H1 (cell line): ENCODE measurements around the gene PRG3. TPM values are rescaled to one million over a fixed set of nuclear protein-coding genes. Genes with fewer than 3 reads are reported as not detected.

Experiments
- ASH2L ChIP-seq: fragments of 200-600, 300-600 bp; sonication (generic); IDR thresholded peaks from one replicate; pipeline ENCODE4 v1.7.1; 2017; ENCODE audit warnings: low read length
- KDM4A ChIP-seq: IDR thresholded peaks from one replicate; pipeline ENCODE4 v1.7.1; 2012; ENCODE audit warnings: low read depth, mild to moderate bottlenecking, moderate library complexity, low read length, inconsistent platforms; ENCODE audit not compliant: severe bottlenecking
- POLR2AphosphoS5 ChIP-seq: IDR thresholded peaks from 2 replicates; pipeline ENCODE4 v1.6.1; 2011; ENCODE audit warnings: low read depth, low read length
- SP4 ChIP-seq: IDR thresholded peaks from 2 replicates; pipeline ENCODE4 v1.6.1; 2012; ENCODE audit warnings: low read length, inconsistent platforms
- YY1 ChIP-seq: IDR thresholded peaks from 2 replicates; pipeline ENCODE4 v1.6.1; 2011; ENCODE audit warnings: low read depth, mild to moderate bottlenecking, low read length
- polyA plus RNA-seq, 7 experiments: library from polyadenylated mRNA; depleted of rRNA in 3 of 7; stranded (reverse) in 5 of 7; unstranded in 2 of 7; fragments of >200 nt in 5 of 7; fragments of 200-250 nt in 2 of 7; gene quantifications; 1 replicate in 5 of 7; 2 replicates in 1 of 7; 4 replicates in 1 of 7; pipeline versions ENCODE4 v1.2.1 to v1.2.3, GENCODE V29; 2011 to 2013; ENCODE audit warnings: missing spikeins in 2 of 7, mixed read lengths in 2 of 7
- total RNA-seq: library from RNA; stranded (reverse); fragmentation: NEBNext Ultra II Directional; extraction: Animal tissue kit (Norgen Biotek cat#: 25700); gene quantifications from 2 replicates; pipeline ENCODE4 v1.2.1, GENCODE V29; 2021
- TF ChIP-seq, protein P1 (sequence below): IDR thresholded peaks from 2 replicates; pipeline ENCODE4 v1.6.1; 2011; ENCODE audit warnings: low read length, improper control_type of control experiment
- TF ChIP-seq, protein P2 (sequence below): IDR thresholded peaks from 2 replicates; pipeline ENCODE4 v1.6.1; 2012; ENCODE audit warnings: low read length, inconsistent platforms

Gene PRG3
- total and polyA plus RNA-seq, 2 of the 8 experiments (the other 6 are each of a cell fraction or from before 2014, with no cell fraction given) = not detected

DNA sequence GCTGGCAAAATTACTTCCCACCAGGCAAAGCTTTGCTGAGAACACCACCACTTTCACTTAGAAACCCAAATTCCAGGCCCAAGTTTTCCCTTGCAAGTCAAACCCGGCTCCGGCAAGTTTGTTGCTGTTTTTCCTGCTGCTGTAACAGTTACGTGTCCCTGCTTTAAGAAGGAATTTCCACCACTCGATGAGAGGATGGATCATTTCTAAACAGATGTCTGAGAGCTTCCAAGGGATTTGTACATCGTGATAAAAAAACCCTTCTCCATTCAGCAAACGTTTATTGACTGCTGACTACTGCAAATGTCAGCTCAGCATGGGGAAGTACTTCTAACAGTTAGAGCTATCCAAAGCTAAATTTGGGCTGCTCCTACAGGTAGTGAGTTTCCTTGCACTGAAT is 23.1 kb downstream of the PRG3 start (continued):
- TF ChIP-seq, protein P1, sequence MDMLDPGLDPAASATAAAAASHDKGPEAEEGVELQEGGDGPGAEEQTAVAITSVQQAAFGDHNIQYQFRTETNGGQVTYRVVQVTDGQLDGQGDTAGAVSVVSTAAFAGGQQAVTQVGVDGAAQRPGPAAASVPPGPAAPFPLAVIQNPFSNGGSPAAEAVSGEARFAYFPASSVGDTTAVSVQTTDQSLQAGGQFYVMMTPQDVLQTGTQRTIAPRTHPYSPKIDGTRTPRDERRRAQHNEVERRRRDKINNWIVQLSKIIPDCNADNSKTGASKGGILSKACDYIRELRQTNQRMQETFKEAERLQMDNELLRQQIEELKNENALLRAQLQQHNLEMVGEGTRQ = no peak
- TF ChIP-seq SP4 = no peak
- no peak for TF ChIP-seq KDM4A
- no peak for TF ChIP-seq YY1
- no peak for TF ChIP-seq ASH2L
- no peak for TF ChIP-seq POLR2AphosphoS5
- TF ChIP-seq, protein P2, sequence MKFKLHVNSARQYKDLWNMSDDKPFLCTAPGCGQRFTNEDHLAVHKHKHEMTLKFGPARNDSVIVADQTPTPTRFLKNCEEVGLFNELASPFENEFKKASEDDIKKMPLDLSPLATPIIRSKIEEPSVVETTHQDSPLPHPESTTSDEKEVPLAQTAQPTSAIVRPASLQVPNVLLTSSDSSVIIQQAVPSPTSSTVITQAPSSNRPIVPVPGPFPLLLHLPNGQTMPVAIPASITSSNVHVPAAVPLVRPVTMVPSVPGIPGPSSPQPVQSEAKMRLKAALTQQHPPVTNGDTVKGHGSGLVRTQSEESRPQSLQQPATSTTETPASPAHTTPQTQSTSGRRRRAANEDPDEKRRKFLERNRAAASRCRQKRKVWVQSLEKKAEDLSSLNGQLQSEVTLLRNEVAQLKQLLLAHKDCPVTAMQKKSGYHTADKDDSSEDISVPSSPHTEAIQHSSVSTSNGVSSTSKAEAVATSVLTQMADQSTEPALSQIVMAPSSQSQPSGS = no peak
